HUES6 (cell line): ENCODE data around the gene ZBTB47.

ENCODE experiments used
- H3K27ac ChIP-seq: 2 replicates; pipeline ENCODE4 v1.7.0; 2013; ENCODE audit warnings: low read depth, mild to moderate bottlenecking, low read length, inconsistent platforms
- H3K27me3 ChIP-seq: 2 replicates; pipeline ENCODE4 v1.6.1; 2013; ENCODE audit warnings: low read length; ENCODE audit not compliant: control insufficient read depth, insufficient read depth
- H3K36me3 ChIP-seq: 2 replicates; pipeline ENCODE4 v1.6.1; 2013; ENCODE audit warnings: low read length; ENCODE audit not compliant: control insufficient read depth, insufficient read depth
- H3K4me1 ChIP-seq: 2 replicates; pipeline ENCODE4 v1.6.1; 2013; ENCODE audit warnings: low read length; ENCODE audit not compliant: control insufficient read depth, insufficient read depth
- H3K4me3 ChIP-seq: 2 replicates; pipeline ENCODE4 v1.5.1; 2013; ENCODE audit warnings: low read depth, low read length
- H3K9ac ChIP-seq: one replicate; pipeline ENCODE4 v1.6.1; 2013; ENCODE audit warnings: mild to moderate bottlenecking, low read length
- H3K9me3 ChIP-seq: 2 replicates; pipeline ENCODE4 v1.6.1; 2013; ENCODE audit warnings: low read depth, low read length; ENCODE audit not compliant: control insufficient read depth, insufficient read depth

Gene ZBTB47

DNA sequence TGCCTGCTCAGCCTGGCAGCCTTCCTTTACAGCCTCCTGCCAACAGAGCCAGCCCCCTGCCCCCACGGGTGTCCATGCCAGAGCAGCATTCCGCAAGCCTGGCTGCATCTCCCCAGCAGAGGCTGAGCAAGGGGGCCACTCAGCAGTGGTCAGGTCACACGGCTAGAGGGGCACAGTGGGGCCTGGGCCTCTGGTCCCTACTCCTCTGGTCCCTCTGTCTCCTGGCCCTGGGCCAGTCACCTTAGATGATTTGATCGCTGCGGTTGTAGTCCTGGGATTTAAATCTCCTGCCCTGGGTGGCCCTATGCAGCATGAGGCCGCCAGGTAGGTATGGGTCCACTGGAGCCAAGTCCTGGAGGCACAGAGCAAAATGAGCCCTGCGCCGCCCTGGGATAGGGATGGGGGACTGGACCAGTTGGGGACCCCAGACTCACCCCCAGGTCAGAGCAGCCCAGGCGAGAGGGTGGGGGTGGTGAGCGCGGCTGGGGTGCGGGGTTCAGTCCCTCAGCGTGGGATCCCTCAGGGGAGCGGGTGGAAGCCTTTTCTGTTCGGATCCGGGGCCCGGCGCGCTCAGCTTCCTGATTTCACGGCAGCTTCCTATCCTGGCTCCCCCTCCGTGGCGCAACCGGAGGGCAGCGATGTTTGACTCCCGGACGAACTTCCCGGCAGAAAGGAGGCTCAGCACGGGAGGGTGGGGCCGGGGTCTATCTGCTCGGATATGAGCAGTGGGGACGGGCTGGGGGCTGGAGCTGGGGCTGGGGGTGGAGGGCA, at the start of gene ZBTB47:
TSS of gene ZBTB47 (plus strand) at position 138 of the 771 bp plus-strand sequence. CDS start 4,659 bp downstream, outside the sequence.
- H3K27ac ChIP-seq: peak within 1 kb of the TSS; percentile 50; the same call in 1 of the 2 replicates

DNA sequence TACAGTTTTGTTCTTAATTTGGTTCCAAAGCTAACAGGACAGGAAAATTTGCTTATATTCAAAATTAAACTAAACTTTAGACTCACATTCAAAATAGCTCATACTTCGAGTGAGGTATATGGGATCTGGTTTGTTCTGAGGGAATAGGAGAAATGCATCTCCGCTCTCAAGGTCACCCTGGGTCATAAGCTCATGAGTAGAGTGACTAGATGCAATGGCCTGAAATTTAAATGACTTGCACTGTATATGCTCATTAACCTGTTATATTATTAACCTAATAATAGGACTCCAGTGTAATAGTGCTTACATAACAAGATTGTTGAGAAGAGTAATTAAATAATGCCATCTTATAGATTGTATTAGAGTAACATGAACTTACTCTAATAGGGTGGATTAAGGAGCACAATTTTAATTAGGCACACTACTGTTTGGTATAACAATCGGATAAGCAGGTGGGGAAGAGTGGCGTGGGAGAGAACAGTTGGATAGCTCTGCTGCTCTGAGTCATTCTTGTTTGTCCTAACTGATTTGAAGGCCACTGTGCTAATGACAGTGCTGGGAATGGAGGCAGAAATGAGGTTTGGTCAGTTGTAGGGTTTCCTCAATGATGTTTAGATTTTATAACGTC, 47.8 kb upstream of the ZBTB47 start:
- Histone ChIP-seq H3K36me3 (peaks cover 34% of the 10 kb centered on the region), H3K9ac (no peak overlapping the region), H3K4me3 (no peak overlapping the region), H3K27ac (no peak overlapping the region), H3K27me3 (no peaks in the 10 kb centered on the region), H3K4me1 (peaks cover 8% of the 10 kb centered on the region), H3K9me3 (no peaks in the 10 kb centered on the region)

More for the DNA sequence above, at the start of gene ZBTB47:
- H3K9ac ChIP-seq: peak within 1 kb of the TSS; percentile 67
- no peaks in the 10 kb centered on the region for H3K27me3 ChIP-seq
- no peaks in the 10 kb centered on the region for H3K9me3 ChIP-seq
- peaks cover 12% of the 10 kb centered on the region for H3K36me3 ChIP-seq
- peaks cover 47% of the 10 kb centered on the region for H3K4me1 ChIP-seq
- H3K4me3 ChIP-seq: peak within 1 kb of the TSS; percentile 66

DNA sequence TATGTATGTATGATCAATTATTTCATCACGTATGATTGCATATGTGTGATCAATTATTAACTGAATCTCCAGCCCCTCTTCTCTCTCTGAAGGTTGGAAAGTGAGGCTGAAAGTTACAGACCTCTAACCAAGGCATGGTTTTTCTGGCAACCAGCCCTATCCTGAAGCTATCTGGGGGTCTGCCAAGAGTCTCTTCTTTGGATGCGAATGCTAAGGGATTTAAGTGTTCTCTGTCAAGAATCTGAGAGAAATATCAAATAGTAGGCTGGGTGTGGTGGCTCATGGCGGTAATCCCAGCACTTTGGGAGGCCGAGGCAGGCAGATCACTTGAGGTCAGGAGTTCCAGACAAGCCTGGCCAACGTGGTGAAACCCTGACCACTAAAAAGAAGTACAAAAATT, 44.9 kb upstream of the ZBTB47 start:
- peaks cover 36% of the 10 kb centered on the region for H3K36me3 ChIP-seq
- H3K4me1 ChIP-seq: peaks cover 4% of the 10 kb centered on the region; the same call in 1 of the 2 replicates
- no peak overlapping the region for H3K27ac ChIP-seq
- H3K9ac ChIP-seq: no peak overlapping the region
- no peak overlapping the region for H3K4me3 ChIP-seq
- H3K9me3 ChIP-seq: no peaks in the 10 kb centered on the region
- no peaks in the 10 kb centered on the region for H3K27me3 ChIP-seq

GRCh38 chr3:42610976-42611375, 42.5 kb upstream of the ZBTB47 start:
- H3K9me3 ChIP-seq: no peaks in the 10 kb centered on the region
- H3K36me3 ChIP-seq: peaks cover 32% of the 10 kb centered on the region
- no peaks in the 10 kb centered on the region for H3K27me3 ChIP-seq
- H3K4me3 ChIP-seq: no peak overlapping the region
- peaks cover 4% of the 10 kb centered on the region; the same call in 1 of the 2 replicates for H3K4me1 ChIP-seq
- no peak overlapping the region for H3K9ac ChIP-seq
- no peak overlapping the region for H3K27ac ChIP-seq

GRCh38 chr3:42612217-42612616, 41.3 kb upstream of the ZBTB47 start:
- peaks cover 30% of the 10 kb centered on the region for H3K36me3 ChIP-seq
- no peaks in the 10 kb centered on the region for H3K9me3 ChIP-seq
- H3K27me3 ChIP-seq: no peaks in the 10 kb centered on the region
- H3K4me3 ChIP-seq: no peak overlapping the region
- H3K4me1 ChIP-seq: peaks cover 4% of the 10 kb centered on the region; the same call in 1 of the 2 replicates
- H3K9ac ChIP-seq: no peak overlapping the region
- no peak overlapping the region for H3K27ac ChIP-seq

GRCh38 chr3:42612928-42613327, 40.6 kb upstream of the ZBTB47 start:
- H3K27ac ChIP-seq: no peak overlapping the region
- peaks cover 4% of the 10 kb centered on the region; the same call in 1 of the 2 replicates for H3K4me1 ChIP-seq
- no peak overlapping the region for H3K4me3 ChIP-seq
- no peaks in the 10 kb centered on the region for H3K9me3 ChIP-seq
- no peaks in the 10 kb centered on the region for H3K27me3 ChIP-seq
- H3K36me3 ChIP-seq: peaks cover 27% of the 10 kb centered on the region
- no peak overlapping the region for H3K9ac ChIP-seq

DNA sequence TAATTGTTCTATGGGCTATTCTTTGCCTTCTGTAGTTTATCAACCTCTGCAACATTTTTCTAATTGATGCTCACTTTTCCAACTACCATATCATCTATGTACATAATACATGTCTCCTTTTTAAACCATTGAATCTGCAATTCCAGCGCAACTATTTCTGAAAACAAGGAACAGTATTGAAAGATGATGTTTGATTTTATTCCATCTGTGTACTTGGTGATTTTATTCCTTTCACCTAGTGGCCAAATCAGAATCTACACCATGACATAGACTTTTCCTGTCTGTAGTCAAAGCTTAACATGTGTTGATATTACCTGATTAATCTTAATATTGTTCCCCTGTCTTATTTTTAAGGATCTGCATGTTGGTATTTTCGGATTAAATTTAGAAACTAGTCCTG, 40.0 kb upstream of the ZBTB47 start:
- Histone ChIP-seq H3K27ac (no peak overlapping the region), H3K9me3 (no peaks in the 10 kb centered on the region), H3K9ac (no peak overlapping the region), H3K36me3 (peaks cover 22% of the 10 kb centered on the region), H3K4me3 (no peak overlapping the region), H3K4me1 (peaks cover 4% of the 10 kb centered on the region; the same call in 1 of the 2 replicates), H3K27me3 (no peaks in the 10 kb centered on the region)

DNA sequence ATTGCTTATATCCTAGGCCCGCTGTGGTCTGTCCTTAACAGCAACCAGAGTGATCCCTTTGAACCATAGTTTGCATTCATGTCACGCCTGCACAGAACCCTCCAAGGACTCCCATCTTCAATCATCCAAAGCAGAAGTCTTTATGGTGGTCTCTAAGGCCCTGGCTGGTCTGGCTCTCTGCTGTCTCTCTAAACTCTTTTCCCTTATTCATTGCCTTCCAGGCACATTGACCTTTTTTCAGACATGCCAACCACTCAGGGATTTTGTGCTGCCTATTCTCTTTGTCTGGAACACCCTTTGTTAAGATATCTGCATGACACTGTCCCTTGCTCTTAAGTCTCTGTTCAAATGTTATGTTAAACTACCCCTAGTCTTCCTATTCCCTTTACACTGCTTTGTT, 21.9 kb upstream of the ZBTB47 start:
- Histone ChIP-seq H3K9ac (peak overlapping the region; percentile 12), H3K27ac (peak overlapping the region; percentile 88), H3K36me3 (peaks cover 71% of the 10 kb centered on the region), H3K4me3 (no peak overlapping the region), H3K4me1 (peaks cover 30% of the 10 kb centered on the region), H3K9me3 (no peaks in the 10 kb centered on the region), H3K27me3 (no peaks in the 10 kb centered on the region)

DNA sequence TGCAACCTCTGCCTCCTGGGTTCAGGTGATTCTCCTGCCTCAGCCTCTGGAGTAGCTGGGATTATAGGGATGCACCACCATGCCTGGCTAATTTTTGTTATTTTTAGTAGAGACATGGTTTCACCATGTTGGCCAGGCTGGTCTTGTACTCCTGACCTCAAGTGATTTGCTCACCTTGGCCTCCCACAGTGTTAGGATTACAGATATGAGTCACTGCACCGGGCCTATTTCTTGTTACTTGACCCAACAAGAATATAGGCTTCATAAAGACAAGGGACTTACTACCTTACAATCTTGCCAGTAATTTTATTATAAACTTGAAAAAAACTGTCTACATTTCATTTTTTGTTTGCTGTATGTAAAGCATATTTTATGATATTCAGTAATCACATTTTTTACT, 21.4 kb upstream of the ZBTB47 start:
- Histone ChIP-seq H3K27ac (peak overlapping the region; percentile 88), H3K9ac (peak overlapping the region; percentile 45), H3K4me3 (no peak overlapping the region), H3K9me3 (no peaks in the 10 kb centered on the region), H3K4me1 (peaks cover 30% of the 10 kb centered on the region), H3K36me3 (peaks cover 75% of the 10 kb centered on the region), H3K27me3 (no peaks in the 10 kb centered on the region)

GRCh38 chr3:42633544-42633943, 20.0 kb upstream of the ZBTB47 start:
- Histone ChIP-seq H3K27ac (peak overlapping the region; percentile 88; the same call in 1 of the 2 replicates), H3K4me3 (no peak overlapping the region), H3K4me1 (peaks cover 30% of the 10 kb centered on the region), H3K27me3 (no peaks in the 10 kb centered on the region), H3K36me3 (peaks cover 81% of the 10 kb centered on the region), H3K9me3 (no peaks in the 10 kb centered on the region), H3K9ac (no peak overlapping the region)

- Histone ChIP-seq H3K4me1 (peaks cover 25% of the 10 kb centered on the region), H3K36me3 (peaks cover 97% of the 10 kb centered on the region), H3K9ac (no peak overlapping the region), H3K27me3 (no peaks in the 10 kb centered on the region), H3K27ac (no peak overlapping the region), H3K9me3 (no peaks in the 10 kb centered on the region), H3K4me3 (no peak overlapping the region)
These were observed 18.4 kb upstream of the ZBTB47 start for GRCh38 chr3:42635111-42635510.
